Aorta (tissue), 5 donors: ENCODE measurements around the gene TMEM134. TPM values are rescaled to one million over a fixed set of nuclear protein-coding genes. Genes with fewer than 3 reads are reported as not detected.

Experiments
- ATAC-seq: fragments of 200-7000 bp; cut with Tn5 transposase; one replicate; pipeline ENCODE4 v1.9.1; 2022; ENCODE audit warnings: moderate library complexity; ENCODE audit not compliant: low FRiP score
- DNase-seq, 2 donors: peaks; one replicate each; pipeline ENCODE4 v3.0.0-alpha.2; 2020
- H3K27ac ChIP-seq, 2 donors: one replicate each; pipeline ENCODE4 v1.5.1; 2013; ENCODE audit warnings: low read length in 2 of 2, mild to moderate bottlenecking in 2 of 2, moderate library complexity in 2 of 2, control low read depth in 1 of 2, inconsistent platforms in 1 of 2, low read depth in 1 of 2
- H3K27me3 ChIP-seq, 2 donors: one replicate each; pipeline ENCODE4 v1.6.1; 2013; ENCODE audit warnings: control low read depth in 1 of 2, low read length in 1 of 2, mild to moderate bottlenecking in 1 of 2, moderate library complexity in 1 of 2; ENCODE audit not compliant: insufficient read depth in 2 of 2, control insufficient read depth in 1 of 2
- H3K36me3 ChIP-seq, 2 donors: one replicate each; pipeline ENCODE4 v1.6.1; 2013; ENCODE audit warnings: control low read depth in 1 of 2, low read length in 1 of 2, mild to moderate bottlenecking in 1 of 2; ENCODE audit not compliant: insufficient read depth in 2 of 2, control insufficient read depth in 1 of 2
- H3K4me1 ChIP-seq, 2 donors: one replicate each; pipeline ENCODE4 v1.6.1; 2013; ENCODE audit warnings: low read length in 2 of 2, control low read depth in 1 of 2, mild to moderate bottlenecking in 1 of 2, moderate library complexity in 1 of 2; ENCODE audit not compliant: insufficient read depth in 2 of 2, control insufficient read depth in 1 of 2
- H3K4me3 ChIP-seq, 2 donors: one replicate each; pipeline ENCODE4 v1.5.1; 2013; ENCODE audit warnings: low read length in 2 of 2, control low read depth in 1 of 2, mild to moderate bottlenecking in 1 of 2
- H3K9me3 ChIP-seq: one replicate; pipeline ENCODE4 v1.6.1; 2013; ENCODE audit warnings: mild to moderate bottlenecking, low read length; ENCODE audit not compliant: control insufficient read depth
- WGBS, 2 donors: extraction: QIAGEN DNeasy Blood & Tissue Kit; methylation state at CpG; one replicate each; pipeline ENCODE4 v1.1.7; 2013; 5-methylcytosine and 5-hydroxymethylcytosine counted together
- intact Hi-C, 2 donors: fragments of 100-400 bp; cut with DNase I; formaldehyde crosslinking; loops; one replicate each; pipeline versions ENCODE4 v1.14.2 to v1.15.0; 2022
- polyA plus RNA-seq, 2 donors: library from polyadenylated mRNA; stranded (reverse); fragments of 200-250 nt; gene quantifications; one replicate each; pipeline ENCODE4 v1.2.3, GENCODE V29; 2013
- total RNA-seq, 2 donors: library from RNA; stranded (reverse); fragmentation: NEBNext Ultra II Directional; extraction: Animal tissue kit (Norgen Biotek cat#: 25700); gene quantifications; one replicate each; pipeline ENCODE4 v1.2.1, GENCODE V29; 2021
- donor health status: healthy with polysubstance abuse.
- donor health status: Bipolar disorder and iron deficiency.
- donor health status: DM: no; HTN: no; CAD: no.
- donor health status: DM: no; HTN: no; CAD: no.
- donor health status: DM: yes; HTN: yes; CAD: no.

TMEM134 gene
- total and polyA plus RNA-seq, 4 donors, result 20.0 to 63.2 (median 35.9) TPM

GRCh38 chr11:67507864-67508485 lies 38.9 kb upstream of the TMEM134 start, which contains the start of gene CDK2AP2:
TSS of gene CDK2AP2 (minus strand) at chr11:67508162. CDS start at chr11:67508082, 80 bp downstream.
- ATAC-seq (peak; percentile 90), DNase-seq (peak; percentile 100)
- Histone ChIP-seq H3K27ac (peak within 1 kb of the TSS; percentile 65 to 96), H3K27me3 (no peaks in the 10 kb centered on the region), H3K9me3 (no peaks in the 10 kb centered on the region), H3K36me3 (no peaks in the 10 kb centered on the region), H3K4me3 (peak within 1 kb of the TSS; percentile 59 to 62), H3K4me1 (no peaks in the 10 kb centered on the region)
- intact Hi-C loops, result loop anchor here (5.0 to 10.0 kb wide), 6 partner anchors 41 to 156 kb away; partner anchors contain the start of genes GSTP1 (in 1 of the 2), POLD4 (in 1 of the 2), RAD9A (in 1 of the 2) and TMEM134 (in 1 of the 2)
- WGBS, 2 donors, result 0% methylated on average over 53 to 57 of the region's 57 CpGs

DNA sequence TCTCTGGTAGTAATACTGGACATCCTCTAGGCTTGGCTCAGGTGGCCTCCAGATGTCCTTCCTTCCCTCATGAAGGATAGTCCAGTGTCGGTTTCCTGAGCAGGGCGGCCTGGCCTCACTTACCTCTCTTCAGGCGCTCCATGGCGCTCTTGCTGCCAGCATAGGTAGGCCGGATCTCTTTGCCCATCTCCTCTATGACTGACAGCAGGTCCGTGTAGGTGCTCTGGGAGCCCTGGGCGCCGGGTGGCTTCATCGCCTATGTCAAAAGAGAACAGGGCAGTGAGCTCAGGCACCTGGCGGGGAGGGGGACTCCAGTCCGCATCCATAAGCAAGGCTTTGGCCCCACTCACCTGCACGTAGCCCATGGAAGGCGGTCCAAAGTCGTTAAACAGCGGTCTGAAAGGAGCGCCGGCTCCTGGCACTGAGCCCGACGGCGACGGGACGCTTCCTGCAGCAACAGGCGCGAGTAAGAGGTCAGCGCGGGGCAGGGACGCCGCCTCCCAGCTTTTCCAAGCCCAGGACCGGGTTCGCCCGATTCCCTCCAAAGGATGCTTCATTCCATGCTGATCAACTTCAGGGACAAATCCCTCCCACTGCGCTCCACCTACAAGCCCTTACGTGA lies 38.3 kb upstream of the TMEM134 start:
- 24% methylated on average over 33 of the region's 33 CpGs for WGBS, 2 donors
- ATAC-seq (no peak), DNase-seq (peak in 1 of 2 donors; percentile 86)
- intact Hi-C loops, result loop anchor here (5.0 to 10.0 kb wide), 6 partner anchors 40 to 155 kb away; partner anchors contain the start of genes GSTP1 (in 1 of the 2), POLD4 (in 1 of the 2), RAD9A (in 1 of the 2) and TMEM134 (in 1 of the 2)
- Histone ChIP-seq H3K9me3 (no peaks in the 10 kb centered on the region), H3K27me3 (no peaks in the 10 kb centered on the region), H3K27ac (peak overlapping the region in 1 of 2 donors; percentile 74), H3K4me3 (peak overlapping the region; percentile 20 to 33), H3K4me1 (no peaks in the 10 kb centered on the region), H3K36me3 (no peaks in the 10 kb centered on the region)

GRCh38 chr11:67506426-67507051 lies 37.5 kb upstream of the TMEM134 start:
- 78 to 83% methylated on average over 16 of the region's 16 CpGs for WGBS, 2 donors
- no peaks in the 10 kb centered on the region for H3K36me3 ChIP-seq
- no peaks in the 10 kb centered on the region for H3K27me3 ChIP-seq
- peak overlapping the region in 1 of 2 donors; percentile 17 for H3K27ac ChIP-seq
- no peak for ATAC-seq
- H3K4me1 ChIP-seq, result no peaks in the 10 kb centered on the region
- DNase-seq, result peak in 1 of 2 donors; percentile 59
- intact Hi-C loops, result loop anchor here (1.0 to 10.0 kb wide), 7 partner anchors 39 to 154 kb away; partner anchors contain the start of genes GSTP1 (in 1 of the 2), POLD4 (in 1 of the 2), PPP1CA (in 1 of the 2) and RAD9A (in 1 of the 2)
- no peak overlapping the region for H3K4me3 ChIP-seq
- no peaks in the 10 kb centered on the region for H3K9me3 ChIP-seq

DNA sequence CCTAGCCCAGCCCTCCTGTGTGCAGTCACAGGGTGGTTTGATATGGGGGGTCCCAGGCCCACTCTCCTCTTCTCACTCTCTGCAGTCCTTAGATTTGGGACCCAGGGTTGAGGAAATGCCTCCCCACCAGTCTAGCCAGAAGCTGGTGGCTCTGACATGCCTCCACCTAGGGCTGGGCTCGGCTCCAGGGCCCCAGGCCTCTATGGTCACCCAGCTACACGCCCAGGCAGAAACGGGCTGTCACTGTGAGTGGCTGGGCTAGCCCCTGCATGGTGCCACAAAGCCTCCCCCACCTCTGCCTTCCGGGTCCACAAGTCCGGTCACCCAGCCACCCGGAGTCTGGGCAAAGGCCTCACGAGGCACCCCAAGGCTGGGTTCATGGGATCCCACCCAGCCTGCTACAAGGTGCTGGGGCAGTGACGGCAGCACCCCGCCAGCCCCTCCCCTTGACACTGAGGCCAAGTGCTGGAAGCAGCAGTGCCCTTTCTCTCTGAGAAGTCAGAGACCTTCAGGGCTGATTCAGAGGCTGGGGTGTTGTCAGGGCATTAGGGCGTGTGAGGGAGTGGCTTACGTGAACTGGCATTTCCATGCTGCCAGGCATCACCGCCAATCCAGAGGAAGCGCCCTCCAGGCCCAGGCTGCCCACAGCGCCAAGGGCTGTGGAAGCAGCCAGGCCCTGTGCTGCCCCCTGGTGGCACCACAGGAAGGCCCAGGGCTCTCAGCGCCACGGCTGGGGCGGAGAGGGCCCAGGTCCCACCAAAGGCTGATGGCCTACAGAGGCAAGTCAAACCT lies 36.8 kb upstream of the TMEM134 start:
- Histone ChIP-seq H3K4me1 (no peaks in the 10 kb centered on the region), H3K4me3 (peak overlapping the region in 1 of 2 donors; percentile 30), H3K27ac (peak overlapping the region; percentile 77 to 89), H3K9me3 (no peaks in the 10 kb centered on the region), H3K27me3 (no peaks in the 10 kb centered on the region), H3K36me3 (no peaks in the 10 kb centered on the region)
- intact Hi-C loops, result loop anchor here (1.0 to 10.0 kb wide), 7 partner anchors 38 to 154 kb away; partner anchors contain the start of genes GSTP1 (in 1 of the 2), POLD4 (in 1 of the 2), PPP1CA (in 1 of the 2) and RAD9A (in 1 of the 2)
- peak; percentile 95 to 97 for DNase-seq
- ATAC-seq, result peak; percentile 80
- WGBS, 2 donors, result 2% methylated on average over 17 of the region's 17 CpGs

GRCh38 chr11:67504950-67505581 lies 36.0 kb upstream of the TMEM134 start, which contains the start of gene PITPNM1:
TSS of gene PITPNM1 (minus strand) at chr11:67505363. CDS start at chr11:67504180, 1,183 bp downstream.
- DNase-seq, result peak; percentile 87 to 94
- Histone ChIP-seq H3K27ac (peak within 1 kb of the TSS; percentile 77 to 89), H3K27me3 (no peaks in the 10 kb centered on the region), H3K9me3 (no peaks in the 10 kb centered on the region), H3K4me3 (peak within 1 kb of the TSS; percentile 30 to 35), H3K36me3 (no peaks in the 10 kb centered on the region), H3K4me1 (no peaks in the 10 kb centered on the region)
- peak; percentile 62 for ATAC-seq
- 1% methylated on average over 56 to 58 of the region's 58 CpGs for WGBS, 2 donors
- intact Hi-C loops, result loop anchor here (5.0 to 10.0 kb wide), 6 partner anchors 38 to 153 kb away; partner anchors contain the start of genes GSTP1 (in 1 of the 2), POLD4 (in 1 of the 2), RAD9A (in 1 of the 2) and TMEM134 (in 1 of the 2)

GRCh38 chr11:67504005-67504949 lies 35.2 kb upstream of the TMEM134 start:
- no peak for ATAC-seq
- H3K9me3 ChIP-seq, result no peaks in the 10 kb centered on the region
- H3K27me3 ChIP-seq, result no peaks in the 10 kb centered on the region
- no peaks in the 10 kb centered on the region for H3K36me3 ChIP-seq
- intact Hi-C loops, result loop anchor here in 1 of 2 donors (10.0 kb wide), 1 partner anchor 109 kb away; the partner anchor contains the start of gene RAD9A
- H3K4me3 ChIP-seq, result peak overlapping the region; percentile 30 to 35
- WGBS, 2 donors, result 2% methylated on average over 77 to 101 of the region's 101 CpGs
- H3K27ac ChIP-seq, result peak overlapping the region in 1 of 2 donors; percentile 65
- peak in 1 of 2 donors; percentile 64 for DNase-seq
- H3K4me1 ChIP-seq, result no peaks in the 10 kb centered on the region
